ENCODE measurements around the gene RCSD1. TPM values are rescaled to one million over a fixed set of nuclear protein-coding genes. Genes with fewer than 3 reads are reported as not detected.

Gene RCSD1
- total RNA-seq, 1 donor from 2014 or later, result 18.4 TPM

DNA sequence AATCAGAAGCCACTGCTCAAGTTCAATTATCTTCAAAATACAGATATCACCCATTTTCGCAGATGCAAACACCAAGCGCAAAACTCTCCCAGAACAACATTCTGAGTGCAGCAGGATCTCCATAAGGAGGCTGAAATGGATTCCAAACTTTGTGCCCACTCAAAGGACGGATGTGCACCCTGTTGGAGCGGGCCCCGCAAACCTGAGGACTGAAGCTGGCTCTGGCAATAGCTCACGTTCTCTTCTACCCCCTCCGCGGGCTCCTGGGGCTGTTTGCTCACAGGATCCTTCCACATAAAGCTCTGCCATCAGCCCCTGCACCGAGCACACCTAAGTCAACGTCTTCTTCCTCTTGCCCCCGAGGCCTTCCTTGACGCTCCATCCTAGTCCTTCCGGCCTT, 11.7 kb upstream of the RCSD1 start:
- DNase-seq (ENCODE audit: low spot score), result no peak

DNA sequence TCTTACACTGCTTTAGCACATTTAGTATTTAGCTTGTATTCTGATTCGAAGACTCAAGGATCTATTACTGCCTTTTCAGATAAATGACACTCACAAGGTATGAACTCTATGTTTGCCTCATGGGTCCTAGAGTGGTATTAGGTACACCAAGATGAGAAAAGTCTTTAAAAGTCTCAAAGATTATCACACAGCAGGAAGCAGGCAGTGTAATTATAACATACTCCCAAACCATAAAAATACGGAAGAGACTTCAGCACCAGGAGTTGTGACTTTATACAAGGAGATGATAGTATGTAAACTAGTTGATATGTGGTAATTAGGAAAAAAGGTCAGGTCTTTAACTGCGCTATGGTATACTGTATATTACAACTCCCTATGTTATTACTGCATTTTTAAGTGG, 11.2 kb upstream of the RCSD1 start:
- DNase-seq (ENCODE audit: low spot score), result no peak

DNA sequence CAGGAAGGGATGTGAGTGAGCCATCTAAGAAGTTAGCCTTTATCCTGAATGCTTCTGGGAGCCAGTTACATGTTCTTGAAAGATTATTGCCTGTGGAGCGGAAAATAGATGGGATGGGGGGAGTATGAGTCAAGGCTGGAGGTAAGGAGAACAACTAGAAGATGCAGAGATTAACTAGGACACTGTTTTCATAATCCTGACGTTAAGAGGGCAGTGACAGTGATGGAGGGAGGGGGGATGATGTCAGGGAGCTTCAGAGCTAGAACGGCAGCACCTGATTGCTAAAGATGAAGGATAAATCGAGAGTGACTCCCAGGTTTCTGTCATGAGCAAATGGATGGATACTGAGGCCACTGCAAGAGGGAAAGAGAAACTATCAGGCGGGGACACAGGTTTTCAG, 10.0 kb upstream of the RCSD1 start:
- DNase-seq (ENCODE audit: low spot score), result no peak

DNA sequence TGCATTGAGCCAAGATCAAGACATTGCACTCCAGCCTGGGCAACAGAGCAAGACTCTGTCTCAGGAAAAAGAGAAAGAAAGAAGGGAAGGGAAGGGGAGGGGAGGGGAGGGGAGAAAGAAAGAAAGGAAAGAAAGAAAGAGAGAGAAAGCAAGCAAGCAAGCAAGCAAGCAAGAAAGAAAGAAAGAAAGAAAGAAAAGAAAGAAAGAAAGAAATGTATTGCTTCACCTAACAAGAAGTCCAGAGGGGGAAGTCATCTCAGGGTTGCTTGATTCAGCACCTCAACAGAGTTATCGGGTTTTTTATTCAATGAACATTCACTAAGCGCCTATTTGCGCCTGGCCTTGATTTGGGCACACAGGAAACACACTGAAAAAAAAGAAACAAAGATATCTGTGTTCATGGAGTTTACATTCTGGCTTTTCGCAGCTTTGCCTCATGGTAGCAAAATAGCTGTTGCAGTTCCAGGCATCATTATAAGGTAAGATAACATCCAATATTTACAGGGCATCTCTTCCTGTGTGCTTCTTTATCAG, 8.2 kb upstream of the RCSD1 start:
- DNase-seq (ENCODE audit: low spot score), result no peak

DNA sequence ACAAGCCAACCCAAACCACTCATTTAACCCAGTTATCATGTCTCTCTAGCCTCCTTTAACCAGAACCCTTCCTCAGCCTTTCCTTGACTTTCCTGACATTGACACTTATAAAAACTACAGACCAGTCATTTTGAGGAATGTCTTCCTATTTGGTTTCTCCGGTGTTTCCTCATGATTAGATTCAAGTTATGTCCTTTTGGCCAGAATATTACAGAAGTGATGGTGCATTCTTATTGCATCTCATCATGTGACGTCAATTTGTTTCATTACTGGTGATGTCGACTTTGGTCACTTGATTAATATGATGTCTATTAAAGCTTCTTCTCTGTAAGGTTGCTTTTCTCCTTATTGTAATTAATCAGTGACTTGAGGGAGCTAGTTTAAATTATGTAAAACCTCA, 6.1 kb upstream of the RCSD1 start:
- no peak for DNase-seq (ENCODE audit: low spot score)

DNA sequence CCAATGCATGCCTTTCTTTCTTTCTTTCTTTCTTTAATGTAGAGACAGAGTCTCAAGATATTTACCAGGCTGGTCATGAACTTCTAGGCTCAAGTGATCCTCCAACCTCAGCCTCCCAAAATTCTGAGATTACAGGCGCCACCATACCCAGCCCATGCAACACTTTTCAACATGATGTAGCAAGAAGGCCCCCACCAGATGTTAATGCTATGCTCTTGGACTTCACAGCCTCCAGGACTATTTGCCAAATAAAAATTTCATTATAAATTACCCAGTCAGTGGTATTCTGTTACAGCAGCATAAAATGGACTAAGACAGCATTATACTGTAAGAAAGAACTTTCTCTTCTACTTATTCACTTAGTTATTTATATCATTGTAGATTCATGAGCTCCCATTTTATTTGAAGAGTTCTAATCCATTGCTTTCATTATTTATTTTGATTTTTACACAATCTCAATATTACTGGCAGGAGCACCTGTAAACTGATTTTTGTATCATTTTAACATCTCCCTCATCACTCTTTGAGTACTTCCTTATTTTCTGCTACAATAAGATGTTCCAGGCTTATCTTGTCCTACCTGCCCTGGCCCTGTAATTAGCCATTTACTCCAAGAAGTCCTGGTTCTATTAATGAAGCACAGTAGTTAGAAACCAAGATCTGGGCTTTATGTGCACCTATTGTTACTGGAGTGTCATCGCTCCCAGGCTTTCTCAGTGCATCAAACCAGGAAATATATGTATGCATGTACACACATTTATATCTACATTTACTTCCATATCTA, 4.8 kb upstream of the RCSD1 start:
- DNase-seq (ENCODE audit: low spot score), result no peak

DNA sequence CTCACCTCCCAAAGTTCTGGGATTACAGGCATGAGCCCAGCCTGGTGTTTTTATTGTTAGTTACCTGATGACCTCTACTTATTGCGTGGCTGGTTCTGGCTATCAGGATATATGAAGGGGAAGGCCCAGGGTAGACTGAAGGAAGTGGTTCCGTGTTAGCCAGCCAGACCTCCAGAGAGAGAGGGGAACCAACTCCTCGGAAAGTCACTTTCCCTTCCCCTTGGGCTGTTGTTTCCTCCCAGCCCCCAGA, 2.5 kb upstream of the RCSD1 start:
- DNase-seq (ENCODE audit: low spot score), result no peak

DNA sequence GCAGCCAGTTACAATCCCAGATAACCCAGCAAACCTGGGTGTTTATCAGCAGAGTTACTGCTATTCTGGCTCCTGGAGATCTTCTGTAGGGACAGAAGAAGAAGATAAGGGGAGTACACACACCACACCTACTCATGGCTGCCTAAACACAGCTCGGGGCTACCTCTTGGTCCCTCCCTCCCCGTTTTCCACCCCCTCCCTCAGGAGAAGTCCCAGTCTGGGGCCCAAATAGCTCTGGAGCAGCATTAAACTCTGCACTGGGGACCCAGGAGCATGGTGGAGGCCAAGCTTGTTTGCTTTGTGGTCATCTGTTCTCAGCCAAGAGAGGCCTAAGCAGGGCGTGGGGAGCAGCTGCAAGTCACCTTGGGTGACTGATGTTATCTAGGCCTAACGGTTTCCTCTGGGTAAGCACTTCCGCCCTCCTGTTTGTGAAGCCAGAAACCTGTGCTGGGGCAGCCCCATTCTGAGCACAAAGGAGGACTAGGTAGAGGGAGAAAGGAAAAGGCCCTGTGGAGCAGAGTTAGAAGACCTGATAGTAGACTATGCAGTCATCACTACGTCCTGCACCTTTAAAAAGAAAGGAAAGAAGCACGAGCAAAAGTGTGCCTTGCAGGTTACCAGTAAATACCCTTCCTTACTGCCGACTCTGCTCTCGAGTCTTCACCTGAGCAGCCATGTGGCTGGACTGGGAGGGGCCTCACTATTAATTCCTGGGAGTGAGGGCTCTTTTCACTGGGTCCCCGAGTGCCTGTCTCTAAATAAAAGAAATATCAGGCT, 2.0 kb upstream of the RCSD1 start:
- DNase-seq (ENCODE audit: low spot score), result no peak

- DNase-seq (ENCODE audit: low spot score), result no peak
Observed at GRCh38 chr1:167628741-167629515, 1.1 kb upstream of the RCSD1 start.

- DNase-seq (ENCODE audit: low spot score), result no peak
Observed at GRCh38 chr1:167630568-167631385, 745 bp downstream of the RCSD1 start.

GRCh38 chr1:167631386-167631935, 1.4 kb downstream of the RCSD1 start:
- no peak for DNase-seq (ENCODE audit: low spot score)

GRCh38 chr1:167631936-167632614, 2.0 kb downstream of the RCSD1 start:
- DNase-seq (ENCODE audit: low spot score), result no peak

GRCh38 chr1:167633258-167633944, 3.4 kb downstream of the RCSD1 start:
- DNase-seq (ENCODE audit: low spot score), result no peak

- no peak for DNase-seq (ENCODE audit: low spot score)
Observed at GRCh38 chr1:167634435-167634834, 4.4 kb downstream of the RCSD1 start.

GRCh38 chr1:167635156-167635648, 5.2 kb downstream of the RCSD1 start:
- DNase-seq (ENCODE audit: low spot score), result no peak

- no peak for DNase-seq (ENCODE audit: low spot score)
Observed at GRCh38 chr1:167635941-167636340, 5.9 kb downstream of the RCSD1 start.

GRCh38 chr1:167638064-167638463, 8.0 kb downstream of the RCSD1 start:
- DNase-seq (ENCODE audit: low spot score), result no peak

- no peak for DNase-seq (ENCODE audit: low spot score)
Observed at GRCh38 chr1:167640051-167640450, 10.0 kb downstream of the RCSD1 start.

GRCh38 chr1:167641786-167642500, 11.9 kb downstream of the RCSD1 start:
- DNase-seq (ENCODE audit: low spot score), result no peak

All from mucosa of gallbladder (tissue), 1 donor.